Occipital lobe (tissue), 2 donors: Measurements from ENCODE around the gene VAMP8. TPM values are rescaled to one million over a fixed set of nuclear protein-coding genes. Genes with fewer than 3 reads are reported as not detected.
A peak's percentile ranks its signal among the peaks of the same experiment; 100 is the strongest.
"Not testable (repeated sequence)": the region's sequence is repeated elsewhere in the genome, so short reads cannot be mapped to it uniquely, and the experiment has no call there.

Experiments used
- DNase-seq: peaks from one replicate; lab custom pipeline; 2025; lab: John Stamatoyannopoulos, UW
- total RNA-seq: library from RNA; depleted of rRNA; stranded (reverse); fragments of >200 nt; gene quantifications from one replicate; pipeline ENCODE4 v1.2.3, GENCODE V29; 2014

The VAMP8 gene
- total RNA-seq = 0.94 TPM

DNA sequence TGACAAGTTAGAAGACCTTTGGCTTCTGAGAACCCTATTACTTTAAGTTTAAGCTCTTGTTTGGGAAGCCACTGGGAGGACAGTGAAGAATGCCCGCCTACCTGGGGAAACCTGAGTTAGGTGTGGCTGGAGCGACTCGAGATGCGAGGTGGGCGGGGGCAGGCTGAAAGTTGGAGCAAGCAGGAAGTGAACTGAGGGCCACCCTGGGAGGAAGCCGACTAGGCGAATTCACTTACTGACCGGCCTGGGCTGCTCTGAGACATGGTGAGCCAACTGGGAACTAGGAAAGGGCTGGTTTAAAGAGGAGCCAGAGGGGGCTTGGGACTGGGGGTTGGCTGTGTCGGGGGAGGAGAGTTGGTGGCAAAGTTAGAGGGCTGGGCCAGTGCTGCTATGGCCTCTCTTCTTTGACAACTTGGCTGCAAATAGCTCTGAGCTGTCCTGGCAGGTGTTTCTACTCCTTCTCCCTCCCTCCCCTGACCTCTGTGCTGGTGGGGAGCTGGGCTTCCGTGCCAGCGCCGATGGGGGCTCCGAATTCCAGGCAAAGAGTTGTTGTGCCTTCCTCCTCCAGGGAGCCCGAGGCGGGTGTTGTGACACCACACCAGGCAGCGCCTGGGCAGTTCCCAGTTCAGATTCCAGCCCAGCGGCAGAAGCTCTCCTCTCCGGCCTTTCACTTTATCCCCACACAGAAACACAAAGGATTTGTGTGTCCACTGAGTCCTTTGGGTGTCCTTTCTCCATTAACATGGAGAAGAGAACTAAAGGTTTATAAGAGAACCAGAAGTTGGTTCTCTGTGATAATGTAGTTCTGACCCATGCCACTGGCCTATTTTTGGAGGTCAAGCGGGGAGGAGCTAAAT is at the start of gene VAMP8:
TSS of gene VAMP8 (plus strand) at position 201 of the 857 bp plus-strand sequence. CDS start at position 262, 61 bp downstream.
- no peak for DNase-seq

- no peak for DNase-seq
Observed at GRCh38 chr2:85527787-85528186, 49.6 kb upstream of the VAMP8 start.

- no peak for DNase-seq
Observed at GRCh38 chr2:85528355-85528754, 49.0 kb upstream of the VAMP8 start.

GRCh38 chr2:85529809-85530208 is 47.6 kb upstream of the VAMP8 start:
- DNase-seq = no peak

DNA sequence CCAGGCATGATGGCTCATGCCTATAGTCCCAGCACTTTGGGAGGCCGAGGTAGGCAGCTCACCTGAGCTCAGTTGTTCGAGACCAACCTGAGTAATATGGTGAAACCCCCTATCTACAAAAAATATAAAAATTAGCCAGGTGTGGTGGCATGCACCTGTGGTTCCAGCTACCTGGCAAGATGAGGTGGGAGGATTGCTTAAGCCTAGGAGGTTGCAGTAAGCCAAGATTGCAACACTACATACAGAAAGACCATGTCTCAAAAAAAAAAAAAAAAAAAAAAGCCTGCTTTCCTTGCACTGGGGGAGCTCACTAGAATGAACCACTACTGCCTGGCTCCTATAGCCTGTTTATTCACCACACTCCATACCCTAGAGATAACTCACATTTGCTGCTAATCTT is 45.8 kb upstream of the VAMP8 start:
- DNase-seq = no peak

DNA sequence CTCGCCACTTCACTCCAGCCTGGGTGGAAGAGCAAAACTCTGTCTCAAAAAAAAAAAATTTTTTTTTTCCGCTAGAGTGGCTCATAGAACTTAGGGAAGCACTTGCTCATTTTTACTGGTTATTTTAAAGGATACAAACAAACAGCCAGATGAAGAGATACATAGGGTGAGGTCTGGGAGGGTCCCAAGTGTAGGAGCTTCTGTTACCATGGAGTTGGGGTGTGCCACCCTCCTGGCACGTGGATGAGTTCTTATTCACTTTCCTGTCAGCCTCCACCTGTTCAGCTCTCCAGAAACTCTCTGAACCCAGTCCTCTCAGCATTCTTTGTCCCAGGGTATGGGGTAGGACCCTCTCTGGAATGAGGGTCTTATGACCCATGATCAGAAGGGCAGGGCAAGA is 43.3 kb upstream of the VAMP8 start:
- no peak for DNase-seq

DNA sequence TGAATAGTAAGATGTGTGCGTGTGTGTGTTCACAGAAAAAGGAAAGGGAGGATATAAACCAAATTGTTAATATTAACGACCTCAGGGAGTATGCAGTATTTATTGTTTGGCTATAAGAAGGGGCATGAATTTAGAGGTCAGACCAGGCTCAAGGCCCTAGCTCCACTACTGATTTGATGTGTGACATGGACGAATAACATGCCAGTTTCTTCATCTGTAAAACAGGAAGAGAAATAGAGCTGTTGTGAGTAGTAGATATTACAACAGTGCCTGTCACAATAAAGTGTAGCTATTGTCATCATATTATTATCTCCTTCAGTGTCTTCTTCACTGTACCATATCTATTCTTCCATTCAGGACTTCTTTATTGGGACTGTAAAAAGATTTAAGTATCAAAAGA is 42.5 kb upstream of the VAMP8 start:
- no peak for DNase-seq

DNA sequence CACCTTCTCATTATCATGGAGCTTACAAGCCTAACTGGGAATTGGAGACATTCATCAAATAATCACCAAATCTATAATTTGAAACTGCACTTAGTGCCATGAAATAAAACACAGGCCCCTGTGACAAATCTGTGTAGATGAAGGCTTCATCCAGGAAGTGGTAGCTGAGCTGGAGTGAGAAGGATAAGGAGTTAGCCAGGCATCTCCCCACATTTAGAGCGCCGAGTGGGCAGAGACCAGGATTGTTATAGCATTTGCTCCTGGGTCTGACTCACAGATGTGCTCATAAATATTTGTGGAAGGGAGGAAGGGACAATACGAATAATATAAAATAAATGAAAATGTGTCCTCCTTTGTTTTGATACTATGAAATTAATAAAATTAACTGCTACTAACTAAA is 40.9 kb upstream of the VAMP8 start:
- DNase-seq = no peak

DNA sequence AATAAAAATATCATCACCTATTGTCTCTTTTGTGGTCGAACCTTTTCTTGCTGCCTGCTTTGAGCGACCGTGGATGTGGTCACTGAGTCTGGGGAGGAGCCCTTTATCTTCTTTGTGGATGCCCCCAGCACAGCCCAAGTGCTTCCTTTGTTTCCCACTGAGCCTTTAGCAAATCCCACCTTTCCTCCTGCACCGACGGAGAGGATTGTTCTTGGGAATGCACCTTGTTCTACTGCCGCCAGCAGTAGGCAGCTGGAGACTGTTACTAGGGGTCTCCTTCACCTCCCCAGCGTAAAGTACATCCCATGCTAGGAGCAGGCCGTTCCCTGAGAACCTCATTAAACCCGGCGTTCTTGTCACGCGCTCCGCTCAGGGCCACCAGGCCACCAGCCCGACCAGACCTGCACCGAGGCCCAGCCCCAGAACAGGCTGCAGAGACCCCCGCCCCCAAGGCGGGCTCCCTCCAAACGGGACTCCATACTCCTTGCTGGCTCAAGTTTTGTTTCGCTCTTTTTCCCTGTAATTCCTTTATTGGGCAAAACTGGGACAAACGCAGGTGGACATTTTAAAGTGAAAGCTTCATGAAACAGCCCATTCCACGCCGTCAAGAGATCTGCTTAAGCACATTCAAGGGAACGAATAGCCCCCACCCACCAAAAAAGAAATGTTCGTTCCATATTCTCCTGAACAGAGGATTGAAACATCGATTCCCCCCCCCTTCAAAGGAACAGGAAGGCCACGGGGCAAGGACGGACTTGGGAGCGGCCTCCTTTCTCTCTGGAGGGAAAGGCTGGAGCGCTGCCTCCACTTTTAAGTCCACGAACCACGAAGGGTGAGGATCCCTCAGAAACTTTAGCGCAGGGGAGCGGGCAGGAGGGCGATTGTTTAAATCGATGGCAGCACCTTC is 39.5 kb upstream of the VAMP8 start:
- DNase-seq = peak; percentile 68

DNA sequence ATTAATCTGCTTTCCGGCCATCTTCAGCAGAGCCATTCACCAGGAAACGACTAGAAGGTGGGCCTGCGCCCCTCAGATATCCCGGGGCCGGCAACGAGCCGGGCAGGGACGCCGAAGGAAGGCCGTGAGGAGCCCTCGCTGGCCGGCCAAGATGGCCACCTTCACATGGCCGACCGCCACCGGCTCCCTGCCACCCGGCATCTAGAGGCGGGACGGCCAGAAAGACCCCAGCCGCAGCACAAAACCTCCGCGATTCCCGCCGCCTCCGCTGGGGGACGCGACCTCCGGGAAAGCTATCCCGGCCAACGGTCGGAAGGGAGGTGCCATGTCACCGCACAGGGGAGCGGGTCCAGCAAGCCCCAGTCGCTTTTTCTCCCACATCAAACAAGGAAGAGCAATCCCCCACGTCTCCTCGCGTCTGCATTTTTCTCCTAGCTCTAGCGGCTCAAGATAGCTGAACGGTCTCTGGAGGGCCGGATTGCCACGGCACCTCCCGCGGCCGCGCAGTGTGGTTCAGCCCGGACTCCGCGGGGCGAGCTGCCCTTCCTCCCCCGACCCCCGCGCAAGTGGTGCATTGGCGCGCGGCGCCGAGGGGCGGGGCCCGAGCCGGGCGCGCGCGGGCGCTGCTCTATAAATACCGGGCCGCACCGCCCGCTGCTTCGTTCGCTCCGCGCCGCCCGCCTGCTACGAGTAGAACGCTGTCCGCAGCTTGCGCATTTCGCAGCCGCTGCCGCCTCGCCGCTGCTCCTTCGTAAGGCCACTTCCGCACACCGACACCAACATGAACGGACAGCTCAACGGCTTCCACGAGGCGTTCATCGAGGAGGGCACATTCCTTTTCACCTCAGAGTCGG is 38.7 kb upstream of the VAMP8 start, which contains the start of gene MAT2A:
TSS of gene MAT2A (plus strand) at position 662 of the 854 bp plus-strand sequence. CDS start at position 782, 120 bp downstream.
- peak; percentile 93 for DNase-seq

- DNase-seq = peak; percentile 62
Observed at GRCh38 chr2:85539361-85540132, 37.8 kb upstream of the VAMP8 start.

GRCh38 chr2:85540133-85540648 is 37.2 kb upstream of the VAMP8 start:
- no peak for DNase-seq

- DNase-seq = no peak
Observed at GRCh38 chr2:85541262-85541661, 36.1 kb upstream of the VAMP8 start.

DNA sequence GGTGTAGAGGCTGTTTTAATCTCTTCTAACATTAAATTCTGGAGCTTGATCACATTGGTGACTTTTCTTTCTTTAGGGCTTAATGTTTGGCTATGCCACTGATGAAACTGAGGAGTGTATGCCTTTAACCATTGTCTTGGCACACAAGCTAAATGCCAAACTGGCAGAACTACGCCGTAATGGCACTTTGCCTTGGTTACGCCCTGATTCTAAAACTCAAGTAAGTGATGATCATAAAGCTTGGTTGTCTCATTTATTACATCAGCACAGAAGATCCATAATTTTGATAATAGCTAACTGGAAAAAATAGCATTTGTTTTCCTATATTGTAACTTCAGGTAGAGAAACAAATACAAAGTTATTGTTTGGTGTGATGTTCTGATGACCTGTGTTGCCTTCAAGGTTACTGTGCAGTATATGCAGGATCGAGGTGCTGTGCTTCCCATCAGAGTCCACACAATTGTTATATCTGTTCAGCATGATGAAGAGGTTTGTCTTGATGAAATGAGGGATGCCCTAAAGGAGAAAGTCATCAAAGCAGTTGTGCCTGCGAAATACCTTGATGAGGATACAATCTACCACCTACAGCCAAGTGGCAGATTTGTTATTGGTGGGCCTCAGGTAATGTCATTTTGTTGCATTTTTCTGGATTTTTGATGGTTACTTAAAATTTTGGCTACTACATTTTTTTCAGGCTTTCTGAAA is 35.5 kb upstream of the VAMP8 start:
- DNase-seq = no peak

DNA sequence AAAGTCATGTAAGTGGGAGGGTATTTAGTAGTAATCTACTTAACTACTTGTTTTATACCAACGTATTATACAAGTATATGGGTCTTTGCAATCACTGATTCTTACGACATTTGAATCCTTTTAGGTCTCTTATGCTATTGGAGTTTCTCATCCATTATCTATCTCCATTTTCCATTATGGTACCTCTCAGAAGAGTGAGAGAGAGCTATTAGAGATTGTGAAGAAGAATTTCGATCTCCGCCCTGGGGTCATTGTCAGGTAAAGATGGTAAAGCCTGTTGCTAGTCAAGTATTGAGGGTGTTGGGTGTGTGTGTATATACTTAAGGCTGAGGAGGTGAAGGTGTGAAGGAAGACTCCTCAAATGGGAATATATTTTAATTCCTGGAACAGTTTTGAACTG is 34.6 kb upstream of the VAMP8 start:
- DNase-seq = no peak

- DNase-seq = not testable (repeated sequence)
Observed at GRCh38 chr2:85544254-85544691, 33.1 kb upstream of the VAMP8 start.

GRCh38 chr2:85544915-85545779 is 32.2 kb upstream of the VAMP8 start:
- DNase-seq = not testable (repeated sequence)

GRCh38 chr2:85545780-85546240 is 31.6 kb upstream of the VAMP8 start:
- DNase-seq = no peak
